K562 (cell line): Measurements from ENCODE around the gene EMC1.

Experiments
- MAFK ChIP-seq: IDR thresholded peaks from 2 replicates; pipeline ENCODE4 v1.6.1; 2011; ENCODE audit warnings: low read length, improper control_type of control experiment
- PRPF4 ChIP-seq: fragments of 200-400 bp; formaldehyde crosslinking; IDR thresholded peaks from one replicate; pipeline ENCODE4 v1.6.1; 2017; ENCODE audit warnings: low read length, low read depth, mild to moderate bottlenecking; ENCODE audit not compliant: insufficient read depth, poor library complexity, severe bottlenecking

DNA sequence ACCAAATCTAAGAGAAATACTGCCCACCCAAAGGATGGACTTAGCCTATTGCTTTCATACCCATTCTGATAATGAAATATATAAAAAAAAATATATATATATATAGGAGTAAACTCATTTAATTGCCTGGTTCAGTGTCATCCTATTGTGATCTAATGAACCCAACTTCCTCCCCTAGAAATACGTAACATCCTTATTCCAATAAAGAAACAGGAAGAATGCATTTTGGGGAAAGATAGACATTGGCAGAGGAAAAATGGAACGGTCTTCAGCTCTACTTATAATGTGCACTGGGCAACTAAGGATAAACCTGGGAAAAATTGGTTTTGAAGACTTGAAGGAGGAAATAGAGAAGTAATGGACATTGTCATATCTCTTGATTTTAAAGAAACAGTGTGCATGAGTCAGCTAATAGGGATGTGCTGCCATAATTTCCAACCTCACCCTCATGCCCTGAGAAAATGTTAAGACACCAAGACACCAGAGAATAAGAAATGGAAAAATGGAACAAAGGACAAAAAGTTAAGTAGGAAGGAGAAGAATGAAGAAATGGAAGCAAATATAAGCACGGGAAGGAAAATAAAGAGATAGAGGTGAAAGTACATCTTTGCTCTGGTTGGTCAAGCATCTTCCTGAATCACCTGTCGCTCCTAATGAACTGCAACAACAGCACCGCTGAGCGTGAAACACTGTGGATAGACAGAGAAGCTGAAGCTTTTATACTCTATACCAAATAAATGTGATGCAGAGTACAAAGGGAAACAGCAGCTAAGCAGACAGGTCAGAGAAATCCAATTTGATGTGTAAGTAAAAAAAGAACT is 46.7 kb downstream of the EMC1 start:
- TF ChIP-seq MAFK (no peak), PRPF4 (no peak)
